OCI-LY3 (cell line): ENCODE data around the gene VWA2.

Experiments used
- H2AFZ ChIP-seq: fragments of 200-600, 300-600 bp; shearing (Covaris generic); 2 replicates; pipeline ENCODE4 v1.6.0; 2014; ENCODE audit warnings: antibody characterized with exemption, low read depth, low read length
- H3K27ac ChIP-seq: fragments of 200-600, 300-600 bp; sonication (generic); 2 replicates; pipeline ENCODE4 v1.5.1; 2014; ENCODE audit warnings: mild to moderate bottlenecking, low read length, moderate library complexity, mixed read lengths
- H3K27me3 ChIP-seq: fragments of 200-600, 300-600 bp; sonication (generic); 2 replicates; pipeline ENCODE4 v1.6.1; 2014; ENCODE audit warnings: low read depth, low read length, mixed read lengths
- H3K36me3 ChIP-seq: fragments of 200-600, 300-600 bp; sonication (generic); replicated peaks from 2 replicates; pipeline ENCODE3; 2014; ENCODE audit warnings: low read depth, low read length, mixed read lengths
- H3K4me1 ChIP-seq: fragments of 300-600, 200-600 bp; sonication (generic); 2 replicates; pipeline ENCODE4 v1.6.1; 2014; ENCODE audit warnings: low read length, mixed read lengths
- H3K4me2 ChIP-seq: fragments of 200-600, 300-600 bp; sonication (generic); 2 replicates; pipeline ENCODE4 v1.6.1; 2014; ENCODE audit warnings: low read length, mixed read lengths
- H3K4me3 ChIP-seq: fragments of 300-600, 200-600 bp; sonication (generic); 2 replicates; pipeline ENCODE4 v1.5.1; 2014; ENCODE audit warnings: antibody characterized with exemption, mild to moderate bottlenecking, low read length, moderate library complexity
- H3K79me2 ChIP-seq: fragments of 300-600, 200-600 bp; shearing (Covaris generic); 2 replicates; pipeline ENCODE4 v1.6.1; 2014; ENCODE audit warnings: mild to moderate bottlenecking, low read length, mixed read lengths
- H3K9ac ChIP-seq: fragments of 300-600, 200-600 bp; shearing (Covaris generic); 2 replicates; pipeline ENCODE4 v1.6.0; 2014; ENCODE audit warnings: mild to moderate bottlenecking, low read length, moderate library complexity
- H3K9me3 ChIP-seq: fragments of 200-600, 300-600 bp; shearing (Covaris generic); 2 replicates; pipeline ENCODE4 v1.6.1; 2014; ENCODE audit warnings: low read length, mixed read lengths; ENCODE audit not compliant: insufficient read depth
- H4K20me1 ChIP-seq: fragments of 200-600, 300-600 bp; sonication (generic); 2 replicates; pipeline ENCODE4 v1.6.1; 2016; ENCODE audit warnings: low read length, mixed read lengths; ENCODE audit not compliant: insufficient read depth
- EZH2phosphoT487 ChIP-seq: fragments of 200-600 bp; shearing (Covaris generic); IDR thresholded peaks from 2 replicates; pipeline ENCODE4 v1.6.1; 2018; ENCODE audit warnings: antibody characterized with exemption, mixed run types, low read depth
- TF ChIP-seq, protein P1 (sequence below): fragments of 200-600, 300-600 bp; sonication (generic); IDR thresholded peaks from 2 replicates; pipeline ENCODE4 v1.5.1; 2014; ENCODE audit warnings: antibody characterized with exemption, low read length, low read depth

VWA2 gene

DNA sequence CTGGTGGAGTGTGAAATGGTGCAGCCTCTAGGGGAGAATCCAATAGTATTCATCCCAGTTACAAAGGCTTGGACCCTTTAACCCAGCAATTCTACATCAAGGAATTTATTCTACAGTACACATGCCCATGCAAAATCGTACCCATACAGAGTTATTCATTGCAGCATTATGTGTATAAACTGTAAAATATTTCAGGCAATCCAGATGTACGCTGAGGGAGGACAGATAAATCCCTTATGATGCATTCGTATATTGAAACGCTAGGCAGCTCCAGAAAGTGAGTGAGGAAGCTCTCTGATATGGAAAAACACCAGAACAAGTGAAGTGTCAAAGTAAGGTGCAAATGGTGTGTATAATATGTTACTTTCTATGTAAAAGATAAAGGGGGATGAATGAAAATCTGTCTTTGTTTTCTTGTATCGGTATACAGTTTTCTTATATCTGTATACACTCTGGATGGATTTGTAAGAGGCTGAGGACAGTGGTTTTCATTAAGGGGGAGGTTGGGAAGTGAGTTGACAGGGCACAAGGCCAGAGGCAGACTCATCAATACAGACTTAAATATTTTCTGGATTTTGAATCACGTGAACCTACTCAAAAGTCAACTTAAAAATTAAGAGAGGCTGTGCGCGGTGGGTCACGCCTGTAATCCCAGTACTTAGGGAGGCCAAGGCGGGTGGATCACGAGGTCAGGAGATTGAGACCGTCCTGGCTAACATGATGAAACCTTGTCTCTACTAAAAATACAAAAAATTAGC is 17.1 kb downstream of the VWA2 start:
- H3K27ac ChIP-seq = no peak overlapping the region
- H3K9me3 ChIP-seq = no peaks in the 10 kb centered on the region
- H3K27me3 ChIP-seq = no peaks in the 10 kb centered on the region
- no peaks in the 10 kb centered on the region for H3K36me3 ChIP-seq
- no peaks in the 10 kb centered on the region for H4K20me1 ChIP-seq
- H3K4me1 ChIP-seq = no peaks in the 10 kb centered on the region
- H2AFZ ChIP-seq = no peak overlapping the region
- no peak overlapping the region for H3K9ac ChIP-seq
- no peak overlapping the region for H3K4me3 ChIP-seq
- no peaks in the 10 kb centered on the region for H3K79me2 ChIP-seq
- no peak for TF ChIP-seq EZH2phosphoT487
- TF ChIP-seq, protein P1, sequence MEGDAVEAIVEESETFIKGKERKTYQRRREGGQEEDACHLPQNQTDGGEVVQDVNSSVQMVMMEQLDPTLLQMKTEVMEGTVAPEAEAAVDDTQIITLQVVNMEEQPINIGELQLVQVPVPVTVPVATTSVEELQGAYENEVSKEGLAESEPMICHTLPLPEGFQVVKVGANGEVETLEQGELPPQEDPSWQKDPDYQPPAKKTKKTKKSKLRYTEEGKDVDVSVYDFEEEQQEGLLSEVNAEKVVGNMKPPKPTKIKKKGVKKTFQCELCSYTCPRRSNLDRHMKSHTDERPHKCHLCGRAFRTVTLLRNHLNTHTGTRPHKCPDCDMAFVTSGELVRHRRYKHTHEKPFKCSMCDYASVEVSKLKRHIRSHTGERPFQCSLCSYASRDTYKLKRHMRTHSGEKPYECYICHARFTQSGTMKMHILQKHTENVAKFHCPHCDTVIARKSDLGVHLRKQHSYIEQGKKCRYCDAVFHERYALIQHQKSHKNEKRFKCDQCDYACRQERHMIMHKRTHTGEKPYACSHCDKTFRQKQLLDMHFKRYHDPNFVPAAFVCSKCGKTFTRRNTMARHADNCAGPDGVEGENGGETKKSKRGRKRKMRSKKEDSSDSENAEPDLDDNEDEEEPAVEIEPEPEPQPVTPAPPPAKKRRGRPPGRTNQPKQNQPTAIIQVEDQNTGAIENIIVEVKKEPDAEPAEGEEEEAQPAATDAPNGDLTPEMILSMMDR = no peak
- H3K4me2 ChIP-seq = no peak overlapping the region

DNA sequence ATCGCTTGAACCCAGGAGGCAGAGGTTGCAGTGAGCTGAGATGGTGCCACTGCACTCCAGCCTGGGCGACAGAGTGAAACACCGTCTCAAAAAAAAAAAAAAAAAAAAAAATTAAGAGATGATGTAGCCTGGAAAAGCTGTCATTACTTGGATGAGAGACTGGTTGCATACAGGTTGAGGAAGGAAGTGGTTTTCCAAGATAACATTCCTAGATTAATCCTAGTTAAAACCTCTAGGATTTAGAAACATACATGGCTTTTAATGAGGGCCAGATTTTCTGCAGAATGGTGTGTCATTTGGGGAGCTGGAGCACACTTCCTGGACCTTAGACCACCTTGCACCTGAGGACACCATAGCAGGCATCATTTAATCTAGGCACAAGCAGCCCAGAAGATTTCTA is 17.8 kb downstream of the VWA2 start:
- Histone ChIP-seq H3K36me3 (no peaks in the 10 kb centered on the region), H3K4me1 (no peaks in the 10 kb centered on the region), H2AFZ (no peak overlapping the region), H3K27me3 (no peaks in the 10 kb centered on the region), H3K79me2 (no peaks in the 10 kb centered on the region), H3K9ac (no peak overlapping the region), H3K9me3 (no peaks in the 10 kb centered on the region), H3K27ac (no peak overlapping the region), H3K4me2 (no peak overlapping the region), H4K20me1 (no peaks in the 10 kb centered on the region), H3K4me3 (no peak overlapping the region)
- TF ChIP-seq, protein P1 = no peak
- no peak for TF ChIP-seq EZH2phosphoT487

- Histone ChIP-seq H3K4me1 (no peaks in the 10 kb centered on the region), H3K79me2 (no peaks in the 10 kb centered on the region), H3K27ac (no peak overlapping the region), H3K4me2 (no peak overlapping the region), H3K4me3 (no peak overlapping the region), H2AFZ (no peak overlapping the region), H3K9ac (no peak overlapping the region), H3K9me3 (no peaks in the 10 kb centered on the region), H4K20me1 (no peaks in the 10 kb centered on the region), H3K27me3 (no peaks in the 10 kb centered on the region), H3K36me3 (no peaks in the 10 kb centered on the region)
- no peak for TF ChIP-seq EZH2phosphoT487
- TF ChIP-seq, protein P1 = no peak
Observed at GRCh38 chr10:114257498-114257897, 18.4 kb downstream of the VWA2 start.

- H4K20me1 ChIP-seq = no peaks in the 10 kb centered on the region
- H3K4me1 ChIP-seq = no peaks in the 10 kb centered on the region
- no peaks in the 10 kb centered on the region for H3K9me3 ChIP-seq
- no peak overlapping the region for H3K4me2 ChIP-seq
- H3K27me3 ChIP-seq = no peaks in the 10 kb centered on the region
- H3K79me2 ChIP-seq = no peaks in the 10 kb centered on the region
- no peak overlapping the region for H3K27ac ChIP-seq
- no peak overlapping the region for H3K4me3 ChIP-seq
- TF ChIP-seq, protein P1 = no peak
- no peak for TF ChIP-seq EZH2phosphoT487
- H2AFZ ChIP-seq = no peak overlapping the region
- no peaks in the 10 kb centered on the region for H3K36me3 ChIP-seq
- H3K9ac ChIP-seq = no peak overlapping the region
Observed at GRCh38 chr10:114258274-114258840, 19.3 kb downstream of the VWA2 start.
